HG02938 (cell line): ENCODE measurements around the gene ANKRD33B.
"Not testable (repeated sequence)": the region's sequence is repeated elsewhere in the genome, so short reads cannot be mapped to it uniquely, and the experiment has no call there.

Experiments
- ATAC-seq: cut with Tn5 transposase; IDR thresholded peaks from one replicate; pipeline ENCODE4 v1.9.1; 2021; ENCODE audit warnings: mild to moderate bottlenecking, moderate library complexity; ENCODE audit not compliant: unreplicated experiment

ANKRD33B gene

GRCh38 chr5:10612251-10612650 is 48.4 kb downstream of the ANKRD33B start:
- ATAC-seq, result no peak

GRCh38 chr5:10615693-10616092 is 51.8 kb downstream of the ANKRD33B start:
- no peak for ATAC-seq

GRCh38 chr5:10617103-10617502 is 53.2 kb downstream of the ANKRD33B start:
- no peak for ATAC-seq

- ATAC-seq, result no peak
These were observed 54.4 kb downstream of the ANKRD33B start for GRCh38 chr5:10618311-10618710.

DNA sequence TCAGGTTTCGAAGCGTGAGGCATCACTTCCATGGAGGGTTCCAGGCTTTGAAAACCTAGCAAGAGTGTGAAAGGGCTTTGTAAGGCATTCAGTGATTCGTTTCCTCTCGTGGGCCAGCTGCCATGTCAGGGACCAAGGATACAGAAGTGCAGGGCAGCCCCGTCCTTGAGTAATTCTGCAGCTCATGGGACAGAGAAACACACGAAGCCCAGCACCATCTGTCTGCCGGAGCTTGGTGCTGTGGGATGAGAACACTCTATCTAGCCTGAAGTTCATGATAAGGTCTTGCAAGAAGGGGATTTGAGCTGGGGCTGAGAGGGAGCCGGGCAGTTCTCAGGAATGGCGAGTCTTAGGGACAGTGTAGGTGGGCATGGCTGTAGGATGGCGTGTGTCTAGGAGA is 55.8 kb downstream of the ANKRD33B start:
- ATAC-seq, result no peak

GRCh38 chr5:10620346-10620745 is 56.5 kb downstream of the ANKRD33B start:
- ATAC-seq, result no peak

DNA sequence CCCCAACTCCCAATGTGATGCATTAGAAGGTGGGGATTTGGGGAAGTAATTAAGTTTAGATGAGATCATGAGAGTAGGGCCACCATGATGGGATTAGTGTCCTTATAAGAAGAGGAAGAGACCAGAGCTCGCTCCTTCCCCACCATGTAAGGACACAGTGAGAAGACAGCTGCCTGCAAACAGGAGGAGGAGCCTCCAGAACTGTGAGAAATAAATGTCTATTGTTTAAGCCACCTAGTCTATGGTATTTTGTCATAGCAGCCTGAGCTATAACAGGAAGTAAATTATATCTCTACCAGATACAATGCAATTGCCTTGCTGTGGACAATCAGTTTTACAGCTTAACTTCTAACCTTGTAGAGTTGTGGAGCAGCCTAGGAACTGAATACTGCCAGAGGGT is 58.0 kb downstream of the ANKRD33B start:
- no peak for ATAC-seq

DNA sequence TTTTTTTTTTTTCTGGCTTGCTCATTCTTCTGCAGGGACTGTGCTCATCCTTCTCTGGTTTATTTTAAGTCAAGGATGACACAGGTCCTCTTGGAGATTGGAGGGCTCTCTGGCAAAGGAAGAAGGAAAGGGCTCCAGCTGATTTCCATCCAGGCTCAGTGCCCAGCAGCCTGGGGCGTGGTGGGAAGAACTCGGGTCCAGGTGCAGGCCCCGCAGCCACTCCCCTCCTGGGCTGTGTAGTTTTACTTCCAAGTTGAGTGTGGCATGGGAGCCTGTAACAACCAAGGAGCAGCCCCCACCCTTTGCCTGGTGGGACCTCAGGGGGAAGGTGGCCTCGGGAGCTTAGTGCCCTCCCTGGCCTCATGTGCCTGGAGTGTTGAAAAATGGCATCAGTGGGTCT is 58.9 kb downstream of the ANKRD33B start:
- no peak for ATAC-seq

DNA sequence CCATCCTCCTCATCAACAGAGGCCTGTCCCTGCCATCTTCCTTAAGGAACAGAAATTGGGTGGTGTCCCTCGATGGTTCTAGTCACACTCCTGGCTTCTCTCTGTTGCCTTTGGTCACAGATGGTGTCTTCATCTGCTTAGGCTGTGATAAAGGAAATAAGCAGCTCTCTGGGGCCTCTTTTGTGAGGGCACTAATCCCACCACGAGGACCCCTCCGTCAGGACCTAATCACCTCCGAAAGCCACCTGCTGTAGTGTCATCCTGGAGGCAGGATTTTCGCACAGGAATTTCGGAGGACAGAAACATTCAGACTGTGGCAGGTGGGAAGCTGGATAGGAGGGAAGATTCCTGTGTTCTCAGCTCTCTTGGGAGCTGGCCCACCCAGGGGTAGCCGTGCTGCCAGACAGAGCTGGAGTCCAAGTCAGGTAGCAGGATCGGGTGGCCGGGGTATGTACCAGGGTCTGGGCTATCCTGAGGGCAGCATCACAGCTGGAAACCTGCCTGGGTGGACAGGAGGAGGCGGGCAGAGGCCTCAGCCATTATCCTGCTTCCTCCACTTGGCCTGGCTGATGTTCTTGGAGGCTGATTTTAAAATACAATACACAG is 59.5 kb downstream of the ANKRD33B start:
- ATAC-seq, result no peak

GRCh38 chr5:10624206-10624605 is 60.3 kb downstream of the ANKRD33B start:
- no peak for ATAC-seq

DNA sequence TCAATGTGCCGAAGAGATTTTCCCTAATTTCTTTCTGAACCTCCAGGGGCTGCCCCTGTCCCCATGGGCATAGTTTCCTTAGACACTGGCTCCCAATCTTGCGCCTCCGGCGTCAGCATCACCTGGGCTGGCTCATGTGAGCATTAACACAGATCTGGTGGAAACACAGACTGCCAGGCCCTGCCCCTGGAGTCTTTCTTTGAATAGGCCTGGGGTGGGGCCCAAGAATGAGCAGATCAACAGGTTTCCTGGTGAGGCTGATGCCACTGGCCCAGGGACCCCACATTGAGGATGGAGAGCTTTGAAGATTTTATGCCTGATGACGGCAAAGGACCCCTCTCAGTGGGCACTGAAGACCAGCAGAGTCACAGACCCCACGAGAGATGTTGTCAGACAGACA is 60.8 kb downstream of the ANKRD33B start:
- ATAC-seq, result no peak

DNA sequence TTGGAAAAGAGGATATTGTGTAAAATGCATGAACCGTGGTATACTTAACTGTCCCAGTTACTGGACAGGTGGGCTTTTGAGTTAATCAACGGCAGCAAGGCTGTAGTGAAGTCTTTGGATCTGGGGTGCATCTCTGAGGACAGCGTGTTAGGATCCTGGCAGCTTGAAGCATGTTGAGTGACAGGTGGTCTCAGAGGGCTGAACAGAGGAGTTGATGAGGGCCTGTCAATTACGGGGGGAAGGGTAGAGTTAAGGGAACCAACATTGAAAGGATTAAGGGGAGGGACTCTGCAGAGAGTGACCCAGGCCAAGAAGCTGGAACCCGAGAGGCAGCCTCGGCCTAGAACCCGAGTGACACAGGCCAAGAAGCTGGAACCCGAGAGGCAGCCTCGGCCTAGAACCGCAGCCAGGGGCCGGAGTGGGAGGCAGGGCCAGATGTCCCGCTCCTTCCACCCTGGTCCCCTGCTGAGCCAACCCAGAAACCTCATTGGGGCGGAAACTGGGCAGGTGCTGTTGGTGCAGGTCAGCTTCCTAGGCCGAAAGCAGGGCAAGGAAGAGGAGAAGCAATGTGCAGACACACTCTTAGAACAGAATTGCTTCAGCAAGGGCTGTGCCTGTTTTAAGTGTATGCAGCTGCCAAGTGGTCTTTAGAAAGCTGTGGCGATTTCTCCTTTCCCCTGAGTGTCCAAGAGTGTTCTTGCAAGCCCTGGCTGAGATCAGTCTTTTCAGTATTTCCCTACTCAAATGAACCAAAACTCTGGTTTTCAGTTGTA is 62.0 kb downstream of the ANKRD33B start:
- ATAC-seq, result no peak

- ATAC-seq, result no peak
These were observed 62.7 kb downstream of the ANKRD33B start for GRCh38 chr5:10626473-10627013.

- peak; percentile 0 for ATAC-seq
These were observed 63.4 kb downstream of the ANKRD33B start for GRCh38 chr5:10627160-10627701.

- no peak for ATAC-seq
These were observed 64.7 kb downstream of the ANKRD33B start for GRCh38 chr5:10628601-10629000.

GRCh38 chr5:10629682-10630081 is 65.8 kb downstream of the ANKRD33B start:
- ATAC-seq, result no peak

GRCh38 chr5:10630126-10630525 is 66.3 kb downstream of the ANKRD33B start:
- no peak for ATAC-seq

- not testable (repeated sequence) for ATAC-seq
These were observed 66.9 kb downstream of the ANKRD33B start for GRCh38 chr5:10630744-10631143.

DNA sequence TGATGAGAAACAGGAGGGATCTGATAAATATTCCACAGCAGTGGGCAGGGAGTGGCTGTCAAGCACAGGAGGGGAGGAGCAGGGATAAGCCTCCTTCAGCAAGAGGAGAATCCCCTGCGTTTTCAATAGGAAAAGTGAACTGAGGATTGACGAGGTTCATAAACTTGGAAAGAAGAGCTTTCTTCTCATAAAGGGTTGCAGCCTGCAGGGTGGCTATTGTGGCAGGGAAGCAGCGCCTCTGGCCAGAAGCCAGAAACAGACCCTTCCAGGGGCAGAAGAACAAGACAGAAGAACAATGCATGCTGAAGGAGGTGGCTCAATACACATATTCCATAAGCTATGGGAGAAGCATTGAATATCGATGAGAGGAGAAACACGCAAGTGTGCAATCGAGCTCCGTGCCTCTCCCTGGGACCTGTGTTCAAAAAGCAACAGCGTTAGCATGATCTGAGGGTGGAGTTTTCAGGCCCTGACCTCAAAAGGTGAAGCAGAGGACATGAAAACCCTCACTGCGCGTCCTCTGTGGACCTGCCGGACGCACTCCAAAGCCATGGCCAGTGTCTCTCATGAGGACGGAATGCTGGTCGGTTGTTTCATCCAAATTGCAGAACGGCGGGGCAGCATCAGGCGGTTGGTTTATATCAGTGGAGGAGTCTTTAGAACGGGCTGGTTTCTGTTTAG is 67.6 kb downstream of the ANKRD33B start:
- ATAC-seq, result peak; percentile 11

GRCh38 chr5:10632110-10632761 is 68.4 kb downstream of the ANKRD33B start:
- peak; percentile 24 for ATAC-seq
